GM19351 (cell line): ENCODE data around the gene MEGF11.
"Not testable (repeated sequence)": the region's sequence is repeated elsewhere in the genome, so short reads cannot be mapped to it uniquely, and the experiment has no call there.

Experiments
- ATAC-seq: cut with Tn5 transposase; IDR thresholded peaks from one replicate; pipeline ENCODE4 v1.9.1; 2021; ENCODE audit warnings: mild to moderate bottlenecking, moderate library complexity; ENCODE audit not compliant: unreplicated experiment

Gene MEGF11

GRCh38 chr15:66016199-66016598 is 237.4 kb downstream of the MEGF11 start:
- ATAC-seq, result no peak

- no peak for ATAC-seq
Observed at GRCh38 chr15:66014635-66015182, 238.8 kb downstream of the MEGF11 start.

DNA sequence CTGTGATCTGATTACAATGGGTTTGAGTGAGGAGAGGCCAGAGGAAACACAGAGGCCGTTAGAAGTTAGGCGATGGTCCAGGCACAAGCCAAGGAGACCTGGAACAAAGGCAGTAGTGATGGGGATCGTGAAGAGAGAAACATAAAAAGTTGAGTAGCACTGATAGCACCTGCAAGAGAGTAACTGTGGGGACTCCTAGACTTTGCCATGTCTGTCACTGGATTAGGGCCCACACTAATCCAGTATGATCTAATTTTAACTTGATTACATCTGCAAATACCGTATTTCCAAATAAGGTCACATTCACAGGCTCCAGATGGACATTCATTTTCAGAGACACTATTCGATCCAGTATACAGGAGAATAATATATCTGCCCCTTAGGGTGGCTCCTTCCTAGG is 239.5 kb downstream of the MEGF11 start:
- ATAC-seq, result no peak

DNA sequence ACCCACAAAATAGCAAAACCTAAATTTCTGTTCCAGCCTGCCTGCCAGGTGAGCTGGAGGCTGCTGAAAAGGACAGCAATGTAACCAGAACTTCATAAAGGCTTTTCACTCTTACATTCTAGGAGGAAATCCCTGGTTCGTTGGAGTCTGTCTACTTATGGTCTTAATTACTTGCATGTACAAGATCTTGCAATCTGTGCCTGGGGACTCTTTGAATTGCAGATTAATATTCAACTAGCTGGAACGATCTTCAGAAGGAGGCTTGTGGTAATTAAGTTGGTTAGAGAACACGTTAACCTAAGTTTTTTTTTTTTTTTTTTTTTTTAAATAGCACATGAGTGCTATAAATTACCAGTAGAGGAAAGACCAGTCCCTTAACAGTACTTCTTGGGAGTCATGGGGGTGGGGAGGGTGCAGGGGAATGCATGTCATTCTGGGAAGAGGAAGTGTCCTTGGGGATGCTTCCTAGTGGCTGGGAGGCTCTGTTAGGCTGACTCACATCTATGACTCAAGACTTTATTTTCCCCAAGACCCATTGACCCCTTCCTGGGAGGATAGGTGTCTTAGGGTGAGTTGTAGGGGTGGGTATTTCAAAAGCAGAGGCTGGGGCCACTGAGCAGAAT is 244.5 kb downstream of the MEGF11 start:
- no peak for ATAC-seq

DNA sequence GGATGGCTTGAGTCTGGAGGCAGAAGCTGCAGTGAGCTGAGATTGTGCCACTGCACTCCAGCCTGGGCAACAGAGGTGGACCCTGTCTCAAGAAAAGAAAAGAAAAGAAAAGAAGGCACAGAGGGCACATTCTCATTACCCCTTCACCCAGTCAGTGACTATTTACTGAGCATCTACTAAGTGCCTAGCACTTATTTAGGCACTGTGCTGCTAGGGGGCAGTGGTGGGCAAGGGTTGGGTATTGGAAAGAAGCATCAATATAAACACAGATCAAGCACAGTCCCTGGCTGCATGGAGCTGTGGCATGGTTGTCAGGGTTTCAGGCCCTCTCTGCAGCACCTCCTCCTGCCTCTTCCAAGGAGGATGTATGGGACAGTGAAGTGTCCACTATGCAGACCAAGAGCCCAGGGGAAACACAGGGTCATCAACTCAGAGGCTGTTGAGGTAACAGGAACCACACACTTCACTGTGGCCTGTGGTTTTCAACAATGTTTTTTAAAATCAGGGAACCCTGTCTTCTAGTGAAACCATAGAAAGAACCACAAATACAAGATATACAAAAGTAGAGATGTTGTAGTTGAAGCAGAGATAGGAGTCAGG is 245.8 kb downstream of the MEGF11 start:
- ATAC-seq, result no peak

DNA sequence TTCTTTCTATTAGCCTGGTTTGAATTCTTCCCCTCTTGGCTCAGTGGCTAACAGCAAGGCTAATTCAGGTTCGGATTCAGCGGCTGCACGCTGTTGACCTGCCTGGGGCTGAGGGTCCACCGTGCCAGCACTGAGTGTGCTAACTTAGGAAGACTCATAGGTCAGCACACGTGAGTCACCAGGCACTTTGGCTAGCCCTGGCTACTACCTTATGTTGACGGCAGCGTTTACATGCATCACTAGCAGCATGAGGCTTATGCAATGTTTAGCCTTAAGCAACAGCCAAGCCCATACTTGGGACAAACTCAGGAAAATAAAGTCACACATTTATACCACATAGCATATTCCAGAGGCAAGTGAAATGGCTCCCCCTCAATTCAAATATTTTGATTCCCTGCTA is 246.6 kb downstream of the MEGF11 start:
- no peak for ATAC-seq

DNA sequence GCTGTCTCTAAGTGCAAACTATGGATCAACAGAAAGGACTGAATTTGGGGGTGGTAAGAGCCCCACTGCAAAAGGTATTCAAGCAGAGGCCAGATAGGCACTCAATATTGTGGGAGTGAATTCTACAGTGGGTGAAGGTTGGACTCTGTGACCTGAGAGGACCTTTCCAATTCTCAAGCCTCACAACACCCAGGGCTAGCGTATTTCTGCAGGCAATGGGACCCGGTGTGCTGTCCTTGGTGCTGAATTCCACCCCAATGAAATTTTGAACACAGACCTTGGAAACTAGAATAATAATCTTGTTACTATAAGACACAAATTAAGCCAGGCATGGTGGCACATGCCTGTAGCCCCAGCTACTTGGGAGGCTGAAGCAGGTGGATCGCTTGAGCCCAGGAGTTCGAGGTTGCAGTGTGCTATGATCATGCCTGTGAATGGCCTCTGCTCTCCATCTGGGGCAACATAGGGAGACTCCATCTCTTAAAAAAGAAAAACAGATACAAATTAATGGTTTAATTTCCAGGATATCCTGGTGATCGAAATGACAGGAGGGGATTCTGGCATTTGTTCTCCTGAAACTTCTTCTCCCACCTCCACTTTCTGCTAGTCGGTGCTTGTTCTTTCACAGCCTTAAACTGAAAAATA is 248.8 kb downstream of the MEGF11 start:
- ATAC-seq, result no peak

- not testable (repeated sequence) for ATAC-seq
Observed at GRCh38 chr15:66003129-66003528, 250.4 kb downstream of the MEGF11 start.

- ATAC-seq, result no peak
Observed at GRCh38 chr15:66001717-66002426, 251.7 kb downstream of the MEGF11 start.

DNA sequence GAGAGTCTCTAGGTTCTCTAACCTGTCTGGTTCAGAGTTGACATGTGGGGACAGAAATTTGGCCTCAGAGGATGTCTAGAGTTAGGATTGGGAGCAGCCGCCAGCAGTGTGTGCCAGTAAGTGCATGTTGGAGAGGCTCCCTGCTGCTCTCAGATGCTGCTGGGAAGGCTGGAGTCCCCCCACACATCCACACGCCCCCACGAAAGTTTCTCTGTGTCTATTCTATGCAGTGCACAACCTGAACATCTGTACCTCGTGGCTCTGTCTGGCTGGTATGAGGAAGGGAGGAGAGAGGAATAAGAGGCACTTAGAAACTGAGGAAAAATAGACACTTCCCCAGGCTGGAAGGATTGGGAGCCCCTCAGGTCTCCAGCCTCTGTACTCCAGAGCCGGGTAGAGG is 252.5 kb downstream of the MEGF11 start:
- ATAC-seq, result no peak

DNA sequence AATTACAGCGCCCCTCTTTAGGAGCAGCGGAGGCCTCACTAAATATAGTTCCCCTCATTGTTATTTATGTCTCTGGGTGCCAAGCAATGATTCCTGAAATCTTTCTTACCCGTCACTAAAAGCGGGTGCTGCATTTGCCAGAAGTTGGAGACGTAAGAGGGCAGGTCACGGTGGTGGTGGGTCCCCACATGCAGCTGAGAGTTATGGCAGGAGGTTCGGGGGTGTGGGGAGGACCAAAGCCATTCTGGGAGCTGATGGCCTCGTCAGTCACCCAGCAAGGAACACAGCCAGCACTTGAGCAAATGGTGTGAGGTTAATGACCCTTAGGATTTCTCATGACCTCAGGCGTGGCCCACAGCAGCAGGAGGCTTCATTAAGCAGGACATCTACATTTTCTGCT is 255.1 kb downstream of the MEGF11 start:
- ATAC-seq, result no peak

- no peak for ATAC-seq
Observed at GRCh38 chr15:65996901-65997300, 256.6 kb downstream of the MEGF11 start.

DNA sequence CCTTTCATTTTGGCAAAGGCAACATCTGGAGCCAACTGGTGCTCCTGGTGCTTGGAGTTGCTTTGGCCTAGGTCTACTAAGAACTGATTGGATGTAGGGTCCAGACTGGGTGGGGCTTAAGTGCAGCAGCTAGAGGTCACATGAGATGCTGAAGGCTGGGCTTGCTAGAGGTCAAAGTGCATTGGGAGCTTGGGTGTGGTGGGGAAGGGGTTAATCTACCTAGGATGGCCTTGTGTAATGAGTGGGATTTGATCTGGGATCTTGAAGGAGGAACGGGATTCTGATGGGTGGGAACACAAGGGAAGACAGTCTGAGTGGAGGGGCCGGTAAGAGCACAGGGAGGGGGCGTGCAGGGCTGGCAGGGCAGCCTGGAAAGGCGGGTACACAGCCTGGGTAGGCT is 258.7 kb downstream of the MEGF11 start:
- no peak for ATAC-seq

GRCh38 chr15:65993762-65994161 is 259.8 kb downstream of the MEGF11 start:
- no peak for ATAC-seq

DNA sequence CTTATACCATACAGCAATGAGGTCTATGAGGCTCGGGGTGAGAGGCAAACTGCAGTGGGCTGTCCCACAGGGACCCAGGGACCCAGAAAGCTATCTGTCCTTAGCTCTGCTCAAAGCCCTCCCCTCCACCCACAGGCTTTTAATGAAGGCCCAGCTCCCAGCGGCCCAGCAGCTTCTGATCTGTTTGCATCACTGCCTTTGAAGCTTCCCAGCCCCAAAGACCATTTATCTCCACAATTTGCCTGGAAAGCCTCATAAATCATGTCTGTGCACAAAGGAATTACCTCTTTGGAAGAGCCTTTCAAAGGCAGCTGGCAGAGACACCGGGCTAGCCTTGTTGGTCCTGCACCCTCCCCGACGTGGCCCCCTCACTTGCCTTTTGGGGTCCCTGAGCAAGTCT is 260.3 kb downstream of the MEGF11 start:
- no peak for ATAC-seq

GRCh38 chr15:65991721-65992483 is 261.6 kb downstream of the MEGF11 start:
- no peak for ATAC-seq

- ATAC-seq, result no peak
Observed at GRCh38 chr15:65990298-65990981, 263.1 kb downstream of the MEGF11 start.

GRCh38 chr15:65987100-65987499 is 266.4 kb downstream of the MEGF11 start:
- ATAC-seq, result no peak

- no peak for ATAC-seq
Observed at GRCh38 chr15:65986416-65986815, 267.1 kb downstream of the MEGF11 start.

DNA sequence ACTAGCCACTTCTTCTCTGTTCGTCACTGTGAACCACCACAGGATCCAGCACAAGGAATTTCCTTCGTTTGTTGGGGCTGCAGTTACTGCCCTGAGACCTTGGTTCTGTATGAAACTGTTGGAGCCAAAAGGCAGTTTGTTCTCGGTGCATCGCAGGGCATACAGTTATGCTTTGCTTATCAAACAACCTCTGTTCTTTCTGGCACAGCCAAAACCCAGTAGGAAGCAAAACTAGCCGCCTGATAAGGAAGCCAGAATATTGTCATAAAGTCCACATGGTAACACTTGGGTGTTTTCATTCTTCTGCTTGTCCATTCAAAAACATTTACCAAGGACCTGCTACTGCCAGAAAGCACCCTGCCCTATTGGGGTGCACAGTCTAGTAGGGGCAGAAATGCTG is 268.2 kb downstream of the MEGF11 start:
- ATAC-seq, result no peak
